OCI-LY3 (cell line): Measurements from ENCODE around the gene CEBPG.

Experiments
- CTCF ChIP-seq: fragments of 200-600, 300-600 bp; sonication (generic); IDR thresholded peaks from 2 replicates; pipeline ENCODE4 v1.5.1; 2014; ENCODE audit warnings: antibody characterized with exemption, low read length, low read depth
- EZH2phosphoT487 ChIP-seq: fragments of 200-600 bp; shearing (Covaris generic); IDR thresholded peaks from 2 replicates; pipeline ENCODE4 v1.6.1; 2018; ENCODE audit warnings: antibody characterized with exemption, mixed run types, low read depth

- TF ChIP-seq CTCF (no peak), EZH2phosphoT487 (no peak)
Measured at GRCh38 chr19:33422369-33423180, 49.1 kb downstream of the CEBPG start.
